ENCODE results near the gene MYOG. TPM values are rescaled to one million over a fixed set of nuclear protein-coding genes. Genes with fewer than 3 reads are reported as not detected.

Gene MYOG
- total and polyA plus RNA-seq, 5 donors: not detected

GRCh38 chr1:203126866-203127665 lies 41.3 kb upstream of the MYOG start:
- H3K27ac ChIP-seq (ENCODE audit: low read length): peak overlapping the region; percentile 50
- peak overlapping the region; percentile 42 for H3K4me3 ChIP-seq (ENCODE audit: low read length)
- ATAC-seq (no peak), DNase-seq (no peak)
- H3K27me3 ChIP-seq (ENCODE audit: control insufficient read depth, insufficient read depth): no peaks in the 10 kb centered on the region
- H3K4me1 ChIP-seq (ENCODE audit: control insufficient read depth, insufficient read depth, low read length): peaks cover 4% of the 10 kb centered on the region
- H3K9me3 ChIP-seq (ENCODE audit: control insufficient read depth, low read length): no peaks in the 10 kb centered on the region
- WGBS: 13% methylated on average over 12 of the region's 12 CpGs
- intact Hi-C loops (cut with DNase I): no loop called here

GRCh38 chr1:203126151-203126865 lies 40.5 kb upstream of the MYOG start:
- DNase-seq: no peak
- WGBS: 25% methylated on average over 8 of the region's 8 CpGs
- Histone ChIP-seq H3K4me3 (ENCODE audit: low read length) (no peak overlapping the region), H3K27me3 (ENCODE audit: control insufficient read depth, insufficient read depth) (no peaks in the 10 kb centered on the region), H3K27ac (ENCODE audit: low read length) (no peak overlapping the region), H3K9me3 (ENCODE audit: control insufficient read depth, low read length) (no peaks in the 10 kb centered on the region), H3K4me1 (ENCODE audit: control insufficient read depth, insufficient read depth, low read length) (peaks cover 1% of the 10 kb centered on the region)
- intact Hi-C loops (cut with DNase I): no loop called here
- no peak for ATAC-seq

- H3K4me3 ChIP-seq (ENCODE audit: low read length): no peak overlapping the region
- no peaks in the 10 kb centered on the region for H3K9me3 ChIP-seq (ENCODE audit: control insufficient read depth, low read length)
- H3K27me3 ChIP-seq (ENCODE audit: control insufficient read depth, insufficient read depth): no peaks in the 10 kb centered on the region
- ATAC-seq: no peak
- intact Hi-C loops (cut with DNase I): loop anchor here in 1 of 4 donors (5.0 kb wide), 1 partner anchor 48 kb away; no protein-coding TSS in a partner anchor
- 52% methylated on average over 5 of the region's 5 CpGs for WGBS
- no peak overlapping the region for H3K27ac ChIP-seq (ENCODE audit: low read length)
- DNase-seq: no peak
- H3K4me1 ChIP-seq (ENCODE audit: control insufficient read depth, insufficient read depth, low read length): peaks cover 1% of the 10 kb centered on the region
Observed at GRCh38 chr1:203124546-203125317, 38.9 kb upstream of the MYOG start.

- no peak overlapping the region for H3K4me3 ChIP-seq (ENCODE audit: low read length)
- DNase-seq: no peak
- intact Hi-C loops (cut with DNase I): loop anchor here in 1 of 4 donors (5.0 kb wide), 1 partner anchor 48 kb away; no protein-coding TSS in a partner anchor
- no peak overlapping the region for H3K27ac ChIP-seq (ENCODE audit: low read length)
- no peak for ATAC-seq
- H3K4me1 ChIP-seq (ENCODE audit: control insufficient read depth, insufficient read depth, low read length): peaks cover 1% of the 10 kb centered on the region
- no peaks in the 10 kb centered on the region for H3K9me3 ChIP-seq (ENCODE audit: control insufficient read depth, low read length)
- 42% methylated on average over 5 of the region's 5 CpGs for WGBS
- H3K27me3 ChIP-seq (ENCODE audit: control insufficient read depth, insufficient read depth): no peaks in the 10 kb centered on the region
Observed at GRCh38 chr1:203124011-203124410, 38.2 kb upstream of the MYOG start.

- Histone ChIP-seq H3K9me3 (ENCODE audit: control insufficient read depth, low read length) (no peaks in the 10 kb centered on the region), H3K27ac (ENCODE audit: low read length) (no peak overlapping the region), H3K4me3 (ENCODE audit: low read length) (no peak overlapping the region), H3K27me3 (ENCODE audit: control insufficient read depth, insufficient read depth) (no peaks in the 10 kb centered on the region), H3K4me1 (ENCODE audit: control insufficient read depth, insufficient read depth, low read length) (peaks cover 4% of the 10 kb centered on the region)
- 98% methylated on average over 2 of the region's 2 CpGs for WGBS
- ATAC-seq (no peak), DNase-seq (no peak)
- intact Hi-C loops (cut with DNase I): loop anchor here in 1 of 4 donors (2.0 to 5.0 kb wide), 2 partner anchors 50 to 87 kb away; no protein-coding TSS in a partner anchor
Observed at GRCh38 chr1:203122159-203122558, 36.3 kb upstream of the MYOG start.

GRCh38 chr1:203121186-203122015 lies 35.6 kb upstream of the MYOG start:
- no peak for DNase-seq
- intact Hi-C loops (cut with DNase I): loop anchor here in 1 of 4 donors (2.0 to 5.0 kb wide), 2 partner anchors 51 to 87 kb away; no protein-coding TSS in a partner anchor
- ATAC-seq: no peak
- Histone ChIP-seq H3K27ac (ENCODE audit: low read length) (no peak overlapping the region), H3K4me1 (ENCODE audit: control insufficient read depth, insufficient read depth, low read length) (peaks cover 4% of the 10 kb centered on the region), H3K9me3 (ENCODE audit: control insufficient read depth, low read length) (no peaks in the 10 kb centered on the region), H3K4me3 (ENCODE audit: low read length) (no peak overlapping the region), H3K27me3 (ENCODE audit: control insufficient read depth, insufficient read depth) (no peaks in the 10 kb centered on the region)
- WGBS: 61% methylated on average over 11 of the region's 11 CpGs

GRCh38 chr1:203120325-203121153 lies 34.7 kb upstream of the MYOG start:
- ATAC-seq: no peak
- intact Hi-C loops (cut with DNase I): loop anchor here in 1 of 4 donors (5.0 kb wide), 1 partner anchor 52 kb away; no protein-coding TSS in a partner anchor
- DNase-seq: no peak
- 74% methylated on average over 7 of the region's 7 CpGs for WGBS
- Histone ChIP-seq H3K27ac (ENCODE audit: low read length) (no peak overlapping the region), H3K4me3 (ENCODE audit: low read length) (no peak overlapping the region), H3K27me3 (ENCODE audit: control insufficient read depth, insufficient read depth) (no peaks in the 10 kb centered on the region), H3K4me1 (ENCODE audit: control insufficient read depth, insufficient read depth, low read length) (peaks cover 4% of the 10 kb centered on the region), H3K9me3 (ENCODE audit: control insufficient read depth, low read length) (no peaks in the 10 kb centered on the region)

- Histone ChIP-seq H3K27me3 (ENCODE audit: control insufficient read depth, insufficient read depth) (no peaks in the 10 kb centered on the region), H3K9me3 (ENCODE audit: control insufficient read depth, low read length) (no peaks in the 10 kb centered on the region), H3K27ac (ENCODE audit: low read length) (no peak overlapping the region), H3K4me3 (ENCODE audit: low read length) (no peak overlapping the region), H3K4me1 (ENCODE audit: control insufficient read depth, insufficient read depth, low read length) (peaks cover 3% of the 10 kb centered on the region)
- peak; percentile 81 to 92 (median 90) for DNase-seq
- intact Hi-C loops (cut with DNase I): loop anchor here (2.0 to 5.0 kb wide), 3 partner anchors 76 to 99 kb away; no protein-coding TSS in a partner anchor
- peak; percentile 91 for ATAC-seq
- 19% methylated on average over 35 of the region's 35 CpGs for WGBS
Observed at GRCh38 chr1:203117611-203118575, 32.1 kb upstream of the MYOG start.

Measured in right cardiac atrium (tissue), 5 donors.